Activated CD4-positive, alpha-beta T cell treated with anti-CD3 and anti-CD28 coated beads for 36 hours (primary cell): ENCODE data around the gene POLR1G. TPM values are rescaled to one million over a fixed set of nuclear protein-coding genes. Genes with fewer than 3 reads are reported as not detected.
"Not testable (repeated sequence)": the region's sequence is repeated elsewhere in the genome, so short reads cannot be mapped to it uniquely, and the experiment has no call there.

Experiments
- ATAC-seq: fragments of 200-7000 bp; cut with Tn5 transposase; one replicate; pipeline ENCODE4 v1.10.0; 2021; ENCODE audit warnings: mild to moderate bottlenecking, moderate library complexity
- CTCF ChIA-PET: fragments of 350-600 bp; sonication (Branson Sonifier 250); formaldehyde crosslinking; loops from one replicate; lab custom pipeline; 2021; ENCODE audit warnings: antibody characterized with exemption; lab: Charles Lee
- POLR2A ChIA-PET: fragments of 350-600 bp; sonication (Branson Sonifier 250); formaldehyde crosslinking; loops from one replicate; lab custom pipeline; 2021; ENCODE audit warnings: antibody characterized with exemption, inconsistent platforms; lab: Charles Lee
- DNase-seq: peaks from one replicate; pipeline ENCODE4 v3.0.0-alpha.2; 2020
- H3K27ac Mint-ChIP-seq: one replicate; pipeline ENCODE4 v1.8.0; 2021; ENCODE audit warnings: mixed read lengths
- H3K27me3 Mint-ChIP-seq: one replicate; pipeline ENCODE4 v1.8.0; 2021; ENCODE audit warnings: mixed read lengths
- H3K36me3 Mint-ChIP-seq: one replicate; pipeline ENCODE4 v1.8.0; 2021; ENCODE audit warnings: low read depth, mixed read lengths
- H3K4me1 Mint-ChIP-seq: one replicate; pipeline ENCODE4 v1.8.0; 2021; ENCODE audit warnings: mixed read lengths
- H3K4me3 Mint-ChIP-seq: one replicate; pipeline ENCODE4 v1.8.0; 2021; ENCODE audit warnings: mild to moderate bottlenecking, moderate library complexity, mixed read lengths
- H3K9me3 Mint-ChIP-seq: one replicate; pipeline ENCODE4 v1.8.0; 2021; ENCODE audit warnings: low read depth, mixed read lengths
- intact Hi-C, 2 experiments: fragments of 100-400 bp; cut with DNase I in 1 of 2; cut with micrococcal nuclease in 1 of 2; formaldehyde crosslinking; loops; one replicate each; pipeline versions ENCODE4 v1.14.2 to v1.15.1; 2022 to 2024; cut with DNase I, micrococcal nuclease
- total RNA-seq, 2 experiments: library from RNA; stranded (reverse); gene quantifications; one replicate each; pipeline ENCODE4 v1.2.3, GENCODE V29; 2021

POLR1G gene
- total RNA-seq, 2 experiments from 2014 or later = 15.8 to 18.4 TPM

DNA sequence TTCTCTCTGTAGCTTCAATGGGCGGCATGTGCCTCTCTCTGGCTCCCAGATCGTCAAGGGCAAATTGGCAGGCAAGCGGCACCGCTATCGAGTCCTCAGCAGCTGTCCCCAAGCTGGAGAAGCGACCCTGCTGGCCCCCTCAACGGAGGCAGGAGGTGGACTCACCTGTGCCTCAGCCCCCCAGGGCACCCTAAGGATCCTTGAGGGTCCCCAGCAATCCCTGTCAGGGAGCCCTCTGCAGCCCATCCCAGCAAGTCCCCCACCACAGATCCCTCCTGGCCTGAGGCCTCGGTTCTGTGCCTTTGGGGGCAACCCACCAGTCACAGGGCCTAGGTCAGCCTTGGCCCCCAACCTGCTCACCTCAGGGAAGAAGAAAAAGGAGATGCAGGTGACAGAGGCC lies 1.7 kb downstream of the POLR1G start:
- Mint-ChIP-seq H3K9me3 (no peaks in the 10 kb centered on the region), H3K4me1 (peaks cover 34% of the 10 kb centered on the region), H3K27me3 (peaks cover 18% of the 10 kb centered on the region), H3K36me3 (peaks cover 34% of the 10 kb centered on the region), H3K4me3 (peak overlapping the region; percentile 95), H3K27ac (peak overlapping the region; percentile 59)
- CTCF ChIA-PET = interaction anchor here (0.7 to 2.0 kb wide), 3 partner anchors 68 to 454 kb away, joined by 3 to 10 read pairs (median 3); no protein-coding TSS in a partner anchor
- DNase-seq (no peak), ATAC-seq (no peak)
- POLR2A ChIA-PET = interaction anchor here (0.6 to 0.8 kb wide), 3 partner anchors 12 to 768 kb away, joined by 3 read pairs; no protein-coding TSS in a partner anchor
- intact Hi-C loops = loop anchor here (5.0 to 10.0 kb wide), 2 partner anchors 237 to 316 kb away; partner anchors contain the start of gene PPP1R37 (in 1 of the 2)

DNA sequence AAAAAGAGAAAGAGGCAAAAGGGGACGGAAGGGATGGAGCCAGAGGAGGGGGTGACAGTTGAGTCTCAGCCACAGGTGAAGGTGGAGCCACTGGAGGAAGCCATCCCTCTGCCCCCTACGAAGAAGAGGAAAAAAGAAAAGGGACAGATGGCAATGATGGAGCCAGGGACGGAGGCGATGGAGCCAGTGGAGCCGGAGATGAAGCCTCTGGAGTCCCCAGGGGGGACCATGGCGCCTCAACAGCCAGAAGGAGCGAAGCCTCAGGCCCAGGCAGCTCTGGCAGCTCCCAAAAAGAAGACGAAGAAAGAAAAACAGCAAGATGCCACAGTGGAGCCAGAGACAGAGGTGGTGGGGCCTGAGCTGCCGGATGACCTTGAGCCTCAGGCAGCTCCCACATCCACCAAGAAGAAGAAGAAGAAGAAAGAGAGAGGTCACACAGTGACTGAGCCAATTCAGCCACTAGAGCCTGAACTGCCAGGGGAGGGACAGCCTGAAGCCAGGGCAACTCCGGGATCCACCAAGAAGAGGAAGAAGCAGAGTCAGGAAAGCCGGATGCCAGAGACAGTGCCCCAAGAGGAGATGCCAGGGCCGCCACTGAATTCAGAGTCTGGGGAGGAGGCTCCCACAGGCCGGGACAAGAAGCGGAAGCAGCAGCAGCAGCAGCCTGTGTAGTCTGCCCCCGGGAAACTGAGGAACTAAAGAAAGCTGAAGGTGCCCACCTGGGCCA lies 2.5 kb downstream of the POLR1G start:
- Mint-ChIP-seq H3K27me3 (peaks cover 9% of the 10 kb centered on the region), H3K9me3 (no peaks in the 10 kb centered on the region), H3K4me1 (peaks cover 31% of the 10 kb centered on the region), H3K4me3 (no peak overlapping the region), H3K27ac (peak overlapping the region; percentile 59), H3K36me3 (peaks cover 41% of the 10 kb centered on the region)
- DNase-seq = no peak
- ChIA-PET POLR2A (no interaction called here), CTCF (interaction anchor here (1.0 to 1.1 kb wide), 2 partner anchors 70 to 77 kb away, joined by 3 read pairs; no protein-coding TSS in a partner anchor)
- ATAC-seq = no peak
- intact Hi-C loops = loop anchor here (5.0 to 10.0 kb wide), 2 partner anchors 236 to 317 kb away; partner anchors contain the start of gene PPP1R37 (in 1 of the 2)

DNA sequence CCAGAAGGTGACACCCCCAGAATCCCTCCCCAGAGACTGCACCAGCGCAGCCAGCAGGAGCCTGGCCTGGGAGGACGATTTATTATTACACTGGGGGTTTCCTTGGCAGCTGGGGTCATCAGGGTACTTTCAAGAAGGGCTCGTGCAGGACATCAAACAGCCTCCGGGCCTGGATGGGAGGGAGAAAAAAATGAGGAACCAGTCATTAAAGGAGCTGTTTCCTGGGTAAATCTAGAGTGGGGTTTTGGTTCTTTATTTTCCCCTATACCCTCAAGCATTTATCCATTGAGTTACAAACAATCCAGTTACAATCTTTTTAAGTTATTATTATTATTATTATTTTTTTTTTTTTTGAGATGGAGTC lies 3.1 kb downstream of the POLR1G start:
- intact Hi-C loops = loop anchor here (5.0 to 10.0 kb wide), 2 partner anchors 235 to 317 kb away; partner anchors contain the start of gene PPP1R37 (in 1 of the 2)

DNA sequence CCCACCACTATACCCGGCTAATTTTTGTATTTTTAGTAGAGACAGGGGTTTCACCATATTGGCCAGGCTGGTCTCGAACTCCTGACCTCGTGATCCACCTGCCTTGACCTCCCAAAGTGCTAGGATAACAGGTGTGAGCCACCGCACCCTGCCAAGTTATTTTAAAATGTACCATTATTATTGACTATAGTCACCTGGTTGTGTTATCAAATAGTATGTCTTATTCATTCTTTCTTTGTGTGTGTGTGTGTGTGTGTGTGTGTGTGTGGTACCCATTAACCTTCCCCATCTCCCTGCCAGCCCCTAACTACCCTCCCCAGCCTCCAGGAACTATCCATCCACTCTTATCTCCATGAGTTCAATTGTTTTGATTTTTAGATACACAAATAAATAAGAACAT lies 3.9 kb downstream of the POLR1G start:
- CTCF ChIA-PET = interaction anchor here (1.1 kb wide), 1 partner anchor 68 kb away, joined by 3 read pairs; no protein-coding TSS in a partner anchor
- intact Hi-C loops, H3K27ac Mint-ChIP-seq, DNase-seq, H3K4me3 Mint-ChIP-seq, POLR2A ChIA-PET, ATAC-seq, H3K27me3 Mint-ChIP-seq, H3K9me3 Mint-ChIP-seq: not testable (repeated sequence)
- peaks cover 17% of the 10 kb centered on the region for H3K4me1 Mint-ChIP-seq
- peaks cover 49% of the 10 kb centered on the region for H3K36me3 Mint-ChIP-seq

More for the DNA sequence above, 3.1 kb downstream of the POLR1G start:
- Mint-ChIP-seq H3K4me1 (peaks cover 25% of the 10 kb centered on the region), H3K27ac (no peak overlapping the region), H3K9me3 (no peaks in the 10 kb centered on the region), H3K36me3 (peaks cover 45% of the 10 kb centered on the region), H3K4me3 (no peak overlapping the region), H3K27me3 (peaks cover 5% of the 10 kb centered on the region)
- CTCF ChIA-PET = interaction anchor here (1.0 to 1.1 kb wide), 2 partner anchors 69 to 76 kb away, joined by 3 read pairs; no protein-coding TSS in a partner anchor
- DNase-seq (no peak), ATAC-seq (no peak)
- POLR2A ChIA-PET = no interaction called here

DNA sequence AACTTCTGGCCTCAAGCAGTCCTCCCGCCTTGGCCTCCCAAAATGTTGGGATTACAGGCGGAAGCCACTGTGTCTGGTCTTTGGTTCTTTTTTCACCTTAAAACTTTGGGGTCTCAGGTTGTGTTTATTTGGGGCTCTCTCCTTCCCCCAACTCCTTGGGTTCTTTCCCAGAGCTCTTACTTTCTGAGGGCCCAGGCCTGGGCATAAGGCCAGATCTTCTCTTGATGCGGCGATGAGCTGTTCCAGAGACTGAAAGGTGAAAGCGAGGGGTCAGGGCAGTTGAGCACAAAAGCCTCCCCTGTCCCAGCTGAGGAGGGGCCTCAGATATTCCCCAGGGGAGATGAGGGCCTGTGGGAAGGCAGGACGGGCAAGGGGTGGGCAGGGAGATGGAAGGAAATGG lies 7.1 kb downstream of the POLR1G start:
- no peak for DNase-seq
- Mint-ChIP-seq H3K36me3 (peaks cover 62% of the 10 kb centered on the region), H3K4me3 (no peak overlapping the region), H3K4me1 (peaks cover 6% of the 10 kb centered on the region), H3K9me3 (no peaks in the 10 kb centered on the region), H3K27ac (no peak overlapping the region), H3K27me3 (no peaks in the 10 kb centered on the region)
- no peak for ATAC-seq
- intact Hi-C loops = no loop called here
- CTCF ChIA-PET = interaction anchor here (0.9 to 1.5 kb wide), 5 partner anchors 11 to 229 kb away, joined by 3 to 5 read pairs (median 4); no protein-coding TSS in a partner anchor
- POLR2A ChIA-PET = no interaction called here

DNA sequence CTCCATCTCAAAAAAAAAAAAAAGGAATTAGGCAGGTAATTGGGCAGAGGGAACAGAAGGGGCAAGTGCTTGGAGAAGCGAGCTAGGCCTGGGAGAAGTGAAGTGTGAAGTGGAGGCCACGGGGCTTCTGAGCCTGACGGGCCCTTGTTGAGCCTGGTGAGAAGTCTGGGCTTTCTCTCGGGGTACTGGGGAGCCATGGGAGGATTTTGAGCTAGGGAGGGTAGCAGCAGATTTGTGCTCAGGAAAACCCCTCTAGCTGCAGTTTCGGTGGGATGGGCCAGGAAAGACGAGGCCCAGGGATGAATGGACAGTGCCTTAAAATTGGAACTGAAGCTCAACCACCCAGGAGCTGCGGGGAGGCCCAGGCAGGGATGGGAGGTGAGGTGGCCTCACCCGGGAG lies 8.0 kb downstream of the POLR1G start:
- CTCF ChIA-PET = interaction anchor here (1.0 to 2.5 kb wide), 4 partner anchors 10 to 64 kb away, joined by 3 to 10 read pairs (median 5); no protein-coding TSS in a partner anchor
- Mint-ChIP-seq H3K4me1 (peaks cover 5% of the 10 kb centered on the region), H3K27ac (no peak overlapping the region), H3K9me3 (no peaks in the 10 kb centered on the region), H3K36me3 (peaks cover 56% of the 10 kb centered on the region), H3K4me3 (no peak overlapping the region), H3K27me3 (no peaks in the 10 kb centered on the region)
- intact Hi-C loops = no loop called here
- ATAC-seq (no peak), DNase-seq (no peak)
- POLR2A ChIA-PET = interaction anchor here (0.8 kb wide), 1 partner anchor 25 kb away, joined by 3 read pairs; no protein-coding TSS in a partner anchor

DNA sequence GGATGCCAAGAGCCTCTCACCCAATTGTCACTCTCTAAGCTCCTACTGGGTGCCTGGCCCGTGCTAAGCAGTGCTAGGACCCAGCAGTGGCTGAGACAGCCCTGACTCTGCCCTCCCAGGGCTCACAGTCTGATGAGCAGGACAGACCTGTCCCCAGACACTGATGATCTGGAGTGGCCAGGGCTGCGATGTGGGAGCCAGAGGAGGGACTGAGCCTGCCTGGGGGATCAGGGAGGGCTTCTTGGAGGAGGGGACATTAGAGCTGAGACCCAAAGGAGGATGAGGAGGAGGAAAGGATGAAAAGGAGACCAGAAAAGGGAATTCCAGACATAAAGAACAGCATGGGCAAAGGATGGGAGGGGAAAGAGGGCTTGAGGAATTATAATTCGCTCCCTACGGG lies 10.7 kb downstream of the POLR1G start:
- DNase-seq = no peak
- intact Hi-C loops = no loop called here
- H3K27ac Mint-ChIP-seq = no peak overlapping the region
- H3K4me3 Mint-ChIP-seq = no peak overlapping the region
- ATAC-seq = no peak
- H3K4me1 Mint-ChIP-seq = peaks cover 19% of the 10 kb centered on the region
- POLR2A ChIA-PET = no interaction called here
- no peaks in the 10 kb centered on the region for H3K27me3 Mint-ChIP-seq
- H3K9me3 Mint-ChIP-seq = no peaks in the 10 kb centered on the region
- peaks cover 54% of the 10 kb centered on the region for H3K36me3 Mint-ChIP-seq
- CTCF ChIA-PET = interaction anchor here (1.5 to 2.5 kb wide), 2 partner anchors 15 to 68 kb away, joined by 3 to 10 read pairs; no protein-coding TSS in a partner anchor

DNA sequence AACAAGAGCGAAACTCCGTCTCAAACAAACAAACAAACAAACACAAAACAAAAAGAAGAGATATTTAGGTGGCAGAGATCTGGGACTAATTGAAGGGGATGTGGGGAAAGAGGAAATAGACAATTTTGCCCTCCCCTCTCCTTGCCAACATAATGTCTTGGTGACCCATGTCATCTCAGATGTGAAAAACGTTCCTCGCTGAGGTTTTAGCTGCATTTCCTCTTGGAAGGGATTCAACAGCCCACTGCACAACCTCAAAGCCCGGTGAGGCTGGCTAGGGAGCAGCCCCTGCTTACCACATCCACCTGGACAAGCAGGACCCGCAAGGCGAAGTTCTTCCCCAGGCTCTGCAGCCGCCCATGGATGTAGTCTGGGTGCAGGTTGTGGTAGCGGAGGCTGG lies 12.4 kb downstream of the POLR1G start:
- Mint-ChIP-seq H3K27ac (no peak overlapping the region), H3K36me3 (peaks cover 48% of the 10 kb centered on the region), H3K9me3 (no peaks in the 10 kb centered on the region), H3K4me3 (no peak overlapping the region), H3K4me1 (peaks cover 33% of the 10 kb centered on the region), H3K27me3 (no peaks in the 10 kb centered on the region)
- no peak for ATAC-seq
- ChIA-PET POLR2A (no interaction called here), CTCF (interaction anchor here (0.6 to 1.8 kb wide), 3 partner anchors 47 to 67 kb away, joined by 3 to 4 read pairs (median 3); no protein-coding TSS in a partner anchor)
- intact Hi-C loops = no loop called here
- no peak for DNase-seq

DNA sequence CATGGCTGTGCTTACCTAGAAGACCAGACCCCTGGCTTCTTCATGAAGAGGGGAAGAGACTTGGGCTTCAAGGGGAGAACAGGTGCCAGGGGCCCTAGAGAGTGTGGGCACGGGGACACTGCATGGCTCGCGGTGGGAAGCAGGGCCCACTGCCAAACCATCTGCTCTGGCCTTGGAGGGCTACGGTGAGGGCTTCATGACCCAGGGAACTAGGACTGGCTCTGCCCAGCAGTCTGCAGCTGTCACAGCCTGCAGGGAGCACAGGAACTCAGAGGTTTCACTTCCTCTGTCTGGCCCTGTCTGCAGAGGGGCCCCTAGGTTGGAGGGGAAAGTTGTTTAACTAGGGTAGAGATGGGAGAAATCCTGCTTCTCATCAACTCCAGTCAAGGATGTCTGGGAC lies 13.0 kb downstream of the POLR1G start:
- CTCF ChIA-PET = interaction anchor here (0.6 to 1.8 kb wide), 2 partner anchors 60 to 66 kb away, joined by 3 to 4 read pairs; no protein-coding TSS in a partner anchor
- Mint-ChIP-seq H3K27me3 (no peaks in the 10 kb centered on the region), H3K36me3 (peaks cover 43% of the 10 kb centered on the region), H3K4me1 (peaks cover 39% of the 10 kb centered on the region), H3K4me3 (no peak overlapping the region), H3K9me3 (no peaks in the 10 kb centered on the region), H3K27ac (peak overlapping the region; percentile 31)
- DNase-seq (no peak), ATAC-seq (no peak)
- POLR2A ChIA-PET = no interaction called here
- intact Hi-C loops = no loop called here

DNA sequence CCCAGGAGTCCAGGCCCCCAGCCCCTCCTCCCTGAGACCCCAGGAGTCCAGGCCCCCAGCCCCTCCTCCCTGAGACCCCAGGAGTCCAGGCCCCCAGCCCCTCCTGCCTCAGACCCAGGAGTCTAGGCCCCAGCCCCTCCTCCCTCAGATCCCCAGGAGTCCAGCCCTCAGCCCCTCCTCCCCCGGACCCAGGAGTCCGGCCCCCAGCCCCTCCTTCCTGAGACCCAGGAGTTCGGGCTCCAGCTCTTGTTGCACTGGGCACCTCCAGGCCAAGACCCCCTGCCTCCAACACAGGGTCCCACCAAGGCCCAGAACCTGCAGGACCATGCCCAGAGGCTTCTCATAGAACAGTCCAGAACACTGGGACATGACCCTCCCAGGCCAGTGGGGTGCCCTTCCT lies 13.5 kb downstream of the POLR1G start:
- no peak overlapping the region for H3K27ac Mint-ChIP-seq
- ATAC-seq (no peak), DNase-seq (no peak)
- no peak overlapping the region for H3K4me3 Mint-ChIP-seq
- no peaks in the 10 kb centered on the region for H3K9me3 Mint-ChIP-seq
- no peaks in the 10 kb centered on the region for H3K27me3 Mint-ChIP-seq
- H3K36me3 Mint-ChIP-seq = peaks cover 38% of the 10 kb centered on the region
- peaks cover 42% of the 10 kb centered on the region for H3K4me1 Mint-ChIP-seq
- POLR2A ChIA-PET = interaction anchor here (0.6 kb wide), 1 partner anchor 322 kb away, joined by 3 read pairs; no protein-coding TSS in a partner anchor
- intact Hi-C loops = no loop called here
- CTCF ChIA-PET = interaction anchor here (1.8 kb wide), 1 partner anchor 66 kb away, joined by 4 read pairs; no protein-coding TSS in a partner anchor

DNA sequence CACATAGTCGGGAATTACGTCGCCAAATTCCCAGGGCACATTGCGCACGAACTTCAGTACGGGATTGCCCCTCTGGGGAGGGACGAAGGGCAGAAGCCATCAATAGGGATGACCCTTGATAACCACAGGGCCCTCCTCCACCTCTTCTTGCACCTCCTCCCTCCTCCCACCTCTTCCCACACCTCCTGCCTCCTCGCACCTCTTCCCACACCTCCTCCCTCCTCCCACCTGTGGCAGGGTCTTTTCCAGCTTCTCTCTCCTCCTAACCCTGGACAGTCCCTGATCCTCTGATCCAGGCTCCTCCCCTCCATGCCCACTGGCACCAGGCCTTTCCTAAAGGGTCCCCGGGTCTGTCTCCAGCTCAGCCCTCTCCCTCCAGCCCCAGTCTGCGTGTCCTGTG lies 13.9 kb downstream of the POLR1G start:
- H3K4me1 Mint-ChIP-seq = peaks cover 42% of the 10 kb centered on the region
- H3K36me3 Mint-ChIP-seq = peaks cover 38% of the 10 kb centered on the region
- peak overlapping the region; percentile 47 for H3K27ac Mint-ChIP-seq
- no peak for DNase-seq
- H3K9me3 Mint-ChIP-seq = no peaks in the 10 kb centered on the region
- ATAC-seq = no peak
- H3K4me3 Mint-ChIP-seq = no peak overlapping the region
- POLR2A ChIA-PET = interaction anchor here (0.6 kb wide), 1 partner anchor 322 kb away, joined by 3 read pairs; no protein-coding TSS in a partner anchor
- intact Hi-C loops = no loop called here
- CTCF ChIA-PET = no interaction called here
- no peaks in the 10 kb centered on the region for H3K27me3 Mint-ChIP-seq
